ENCODE measurements around the gene MCHR2. TPM values are rescaled to one million over a fixed set of nuclear protein-coding genes. Genes with fewer than 3 reads are reported as not detected.

The MCHR2 gene
- total and polyA plus RNA-seq, 2 donors (not counting 3 experiments of a cell fraction or from before 2014, with no cell fraction given) = not detected

GRCh38 chr6:99882128-99882702 is 111.8 kb downstream of the MCHR2 start:
- dilution Hi-C loops (cut with MboI; ENCODE audit: extremely low pct_ligation_motif_present, low sequenced_read_pairs) = no loop called here
- FAIRE-seq (no peak), DNase-seq (ENCODE audit: low read depth, low spot score) (no peak)
- no peak overlapping the region for H3K9ac ChIP-seq (replicated peaks; ENCODE audit: extremely low read depth, insufficient read depth, low read length)
- no peaks in the 10 kb centered on the region for H4K20me1 ChIP-seq (replicated peaks; ENCODE audit: control insufficient read depth, extremely low read depth, insufficient read depth, low read length)
- H3K4me3 ChIP-seq (replicated peaks in 1 of 3; ENCODE audit: insufficient read depth in 1 of 3, low read depth in 1 of 3, low read length in 3 of 3) = no peak overlapping the region
- ChIA-PET POLR2A (no interaction called here), CTCF (interaction anchor here (3.3 kb wide), 1 partner anchor 14 kb away, joined by 21 read pairs; no protein-coding TSS in a partner anchor)
- H3K27ac ChIP-seq (ENCODE audit: insufficient read depth, low read depth, low read length) = no peak overlapping the region
- no peaks in the 10 kb centered on the region for H3K36me3 ChIP-seq (ENCODE audit: control insufficient read depth in 2 of 2, extremely low read depth in 1 of 2, insufficient read depth in 2 of 2, low read length in 2 of 2)
- no peaks in the 10 kb centered on the region for H3K27me3 ChIP-seq (ENCODE audit: control insufficient read depth in 2 of 2, insufficient read depth in 2 of 2, low read length in 2 of 2)
- H2AFZ ChIP-seq (ENCODE audit: low read depth, low read length) = no peak overlapping the region
- TF ChIP-seq FOS (IDR thresholded peaks at IDR 0.05; ENCODE audit: borderline replicate concordance, insufficient read depth, low read length) (no peak), MYC (IDR thresholded peaks at IDR 0.05; ENCODE audit: low read depth, low read length) (no peak), POLR2AphosphoS5 (IDR thresholded peaks at IDR 0.05; ENCODE audit: insufficient read depth, low read depth, low read length) (no peak), EZH2 (IDR thresholded peaks at IDR 0.05; ENCODE audit: borderline replicate concordance, low read depth, low read length, severe bottlenecking) (no peak), GATA2 (IDR thresholded peaks at IDR 0.05; ENCODE audit: insufficient read depth, insufficient read length, low read depth, low read length) (no peak), CTCF (IDR thresholded peaks at IDR 0.05; ENCODE audit: extremely low read depth in 1 of 2, insufficient read depth in 1 of 2, low read depth in 1 of 2, low read length in 2 of 2) (no peak)
- H3K79me2 ChIP-seq (ENCODE audit: control insufficient read depth, insufficient read depth, low read length) = no peaks in the 10 kb centered on the region
- intact Hi-C loops (cut with micrococcal nuclease) = no loop called here
- no TSS peak for BruUV-seq (replicated peaks)
- H3K9me1 ChIP-seq (replicated peaks; ENCODE audit: control insufficient read depth, extremely low read depth, insufficient read depth, low read length) = no peaks in the 10 kb centered on the region
- no peaks in the 10 kb centered on the region for H3K4me1 ChIP-seq (ENCODE audit: control insufficient read depth, extremely low read depth, insufficient read depth, low read length)
- H3K9me3 ChIP-seq (replicated peaks; ENCODE audit: control insufficient read depth, insufficient read depth, low read length) = no peaks in the 10 kb centered on the region
- H3K4me2 ChIP-seq (ENCODE audit: insufficient read depth, low read length) = no peak overlapping the region

All from endothelial cell of umbilical vein (primary cell).